HEK293 (cell line): Measurements from ENCODE around the gene RRN3.
"Not testable (repeated sequence)": the region's sequence is repeated elsewhere in the genome, so short reads cannot be mapped to it uniquely, and the experiment has no call there.

Source experiments
- CTCF ChIA-PET: fragments of 350-600 bp; formaldehyde crosslinking; extraction: SDS; loops from one replicate; lab custom pipeline; 2021; ENCODE audit warnings: antibody characterized with exemption; lab: Yijun Ruan, JAX
- POLR2A ChIA-PET: fragments of 300-600 bp; formaldehyde crosslinking; extraction: SDS; loops from one replicate; lab custom pipeline; 2020; ENCODE audit warnings: antibody characterized with exemption, inconsistent platforms; lab: Yijun Ruan, JAX
- H3K27ac ChIP-seq: fragments of 200-500 bp; sonication (Bioruptor generic); 2 replicates; pipeline ENCODE4 v1.5.1; 2014; ENCODE audit warnings: low read depth, low read length, control low read depth, inconsistent platforms; ENCODE audit errors: extremely low read depth
- H3K36me3 ChIP-seq, 2 experiments: fragments of 200-500 bp in 1 of 2; sonication (Bioruptor generic) in 1 of 2; 1 replicate in 1 of 2; 2 replicates in 1 of 2; pipeline ENCODE4 v1.5.1; 2014 to 2017; ENCODE audit warnings: inconsistent platforms in 2 of 2, low read length in 2 of 2; ENCODE audit not compliant: control insufficient read depth in 2 of 2, insufficient read depth in 1 of 2
- H3K4me1 ChIP-seq: fragments of 200-500 bp; sonication (Bioruptor generic); 2 replicates; pipeline ENCODE4 v1.5.1; 2014; ENCODE audit warnings: mild to moderate bottlenecking, low read length, inconsistent platforms; ENCODE audit not compliant: control insufficient read depth, insufficient read depth
- H3K4me3 ChIP-seq: 2 replicates; pipeline ENCODE4 v1.5.1; 2011; ENCODE audit warnings: low read depth, mild to moderate bottlenecking, control low read depth, low read length, moderate library complexity
- H3K9me3 ChIP-seq: fragments of 200-500 bp; sonication (Bioruptor generic); 2 replicates; pipeline ENCODE4 v1.5.1; 2014; ENCODE audit warnings: low read depth, low read length, inconsistent platforms; ENCODE audit not compliant: control insufficient read depth, insufficient read depth
- IKZF3 ChIP-seq: fragments of 450-650 bp; IDR thresholded peaks from 2 replicates; pipeline ENCODE4 v1.5.0; 2018; ENCODE audit warnings: missing biosample characterization, mild to moderate bottlenecking, missing genetic modification characterization, moderate library complexity
- KLF7 ChIP-seq: fragments of 450-650 bp; formaldehyde crosslinking; IDR thresholded peaks from 2 replicates; pipeline ENCODE4 v1.5.1; 2016; ENCODE audit warnings: missing biosample characterization, missing genetic modification characterization, borderline replicate concordance
- ZBTB48 ChIP-seq: fragments of 450-650 bp; formaldehyde crosslinking; IDR thresholded peaks from 2 replicates; pipeline ENCODE4 v1.5.1; 2016; ENCODE audit warnings: missing biosample characterization, missing genetic modification characterization
- ZNF132 ChIP-seq: fragments of 450-650 bp; formaldehyde crosslinking; IDR thresholded peaks from 2 replicates; pipeline ENCODE4 v1.5.1; 2017; ENCODE audit warnings: missing biosample characterization, missing genetic modification characterization, borderline replicate concordance
- ZNF133 ChIP-seq: fragments of 450-650 bp; formaldehyde crosslinking; IDR thresholded peaks from 2 replicates; pipeline ENCODE4 v1.5.1; 2016; ENCODE audit warnings: missing biosample characterization, missing genetic modification characterization
- ZNF146 ChIP-seq: fragments of 450-650 bp; formaldehyde crosslinking; IDR thresholded peaks from 2 replicates; pipeline ENCODE4 v1.5.1; 2016; ENCODE audit warnings: missing biosample characterization, missing genetic modification characterization
- ZNF157 ChIP-seq: fragments of 450-650 bp; formaldehyde crosslinking; IDR thresholded peaks from 2 replicates; pipeline ENCODE4 v1.5.1; 2016; ENCODE audit warnings: missing biosample characterization, missing genetic modification characterization
- ZNF366 ChIP-seq: fragments of 450-650 bp; formaldehyde crosslinking; conservative IDR thresholded peaks from 2 replicates; pipeline ENCODE4 v1.5.1; 2016; ENCODE audit warnings: missing biosample characterization, missing genetic modification characterization
- TF ChIP-seq, protein P1 (sequence below): fragments of 450-650 bp; formaldehyde crosslinking; IDR thresholded peaks from 2 replicates; pipeline ENCODE4 v1.5.1; 2016; ENCODE audit warnings: missing biosample characterization, missing genetic modification characterization
- TF ChIP-seq, protein P2 (sequence below): sonication (generic); formaldehyde crosslinking; IDR thresholded peaks from 2 replicates; pipeline ENCODE4 v1.8.1; 2022; ENCODE audit warnings: mild to moderate bottlenecking, moderate library complexity, missing genetic modification reagents
- TF ChIP-seq, protein P3 (sequence below): IDR thresholded peaks from 2 replicates; pipeline ENCODE4 v1.6.1; 2011; ENCODE audit warnings: mild to moderate bottlenecking, low read depth, low read length, borderline replicate concordance

RRN3 gene

DNA sequence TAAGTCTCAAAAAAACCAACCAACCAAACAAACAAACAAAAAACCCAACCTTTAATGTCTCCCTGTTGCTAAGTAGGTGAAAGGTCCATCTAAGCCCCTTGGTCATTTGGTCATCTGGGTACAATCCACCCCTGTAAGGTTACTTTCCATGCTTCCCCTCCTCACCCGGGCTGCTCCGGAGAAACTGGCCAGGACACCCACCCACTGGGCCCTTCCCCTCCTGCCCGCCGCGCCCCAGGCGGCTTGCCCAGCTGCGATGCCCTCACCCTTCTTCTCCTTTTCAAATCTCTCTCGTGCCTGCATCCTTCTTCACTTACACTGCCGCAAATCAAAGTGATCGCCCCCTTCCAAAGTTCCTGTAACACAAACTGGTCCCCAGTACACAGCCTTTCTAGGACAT, 40.2 kb downstream of the RRN3 start:
- H3K9me3 ChIP-seq = no peaks in the 10 kb centered on the region
- CTCF ChIA-PET = no interaction called here
- H3K4me1 ChIP-seq = no peaks in the 10 kb centered on the region
- POLR2A ChIA-PET = no interaction called here
- TF ChIP-seq ZNF133 (tag by site-specific recombination) = no peak
- no peak for TF ChIP-seq KLF7 (tag by site-specific recombination)
- 0 out of 2 replicates have a peak, but pooled peaks have one; percentile 4 for TF ChIP-seq ZNF146 (tag by site-specific recombination)
- TF ChIP-seq, all 188 proteins: peak for 1
- no peak overlapping the region for H3K27ac ChIP-seq
- peaks cover 3 to 4% of the 10 kb centered on the region in 2 experiments; a peak in 2 of 3 replicates for H3K36me3 ChIP-seq
- H3K4me3 ChIP-seq = no peak overlapping the region

DNA sequence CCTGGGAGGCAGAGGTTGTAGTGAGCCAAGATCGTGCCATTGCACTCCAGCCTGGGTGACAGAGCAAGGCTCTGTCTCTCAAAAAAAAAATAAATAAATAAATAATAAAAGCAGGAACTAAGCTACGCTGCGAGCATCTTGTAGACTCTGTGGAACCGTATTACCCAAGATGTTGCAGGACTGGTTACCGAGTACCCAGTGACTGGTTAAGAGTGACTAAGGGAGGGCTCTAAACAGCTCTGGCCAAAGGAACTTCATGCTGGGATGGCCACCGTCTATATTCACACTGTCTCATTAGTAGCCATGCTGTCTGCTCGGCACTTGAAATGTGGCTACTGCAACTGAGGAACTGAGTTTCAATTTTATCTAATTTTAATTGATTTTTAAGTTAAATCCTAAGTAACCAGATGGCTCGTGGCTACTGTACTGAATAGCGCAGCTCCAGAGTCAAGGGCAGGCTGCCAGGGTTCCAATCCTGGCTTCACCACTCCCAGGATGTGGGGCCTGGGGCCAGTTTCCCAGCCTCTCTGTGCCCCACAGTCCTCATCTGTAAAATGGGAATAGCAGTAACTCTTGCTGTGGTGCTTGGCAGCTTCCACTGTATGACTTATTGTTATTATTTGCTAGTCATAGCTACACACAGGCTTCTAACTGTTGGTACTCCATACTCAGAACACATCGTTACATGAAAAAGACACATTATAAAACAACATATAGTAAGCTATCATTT, 41.2 kb downstream of the RRN3 start:
- H3K27ac ChIP-seq = no peak overlapping the region
- TF ChIP-seq IKZF3 (tag by site-specific recombination) (no peak), ZNF157 (no peak)
- TF ChIP-seq, protein P1, sequence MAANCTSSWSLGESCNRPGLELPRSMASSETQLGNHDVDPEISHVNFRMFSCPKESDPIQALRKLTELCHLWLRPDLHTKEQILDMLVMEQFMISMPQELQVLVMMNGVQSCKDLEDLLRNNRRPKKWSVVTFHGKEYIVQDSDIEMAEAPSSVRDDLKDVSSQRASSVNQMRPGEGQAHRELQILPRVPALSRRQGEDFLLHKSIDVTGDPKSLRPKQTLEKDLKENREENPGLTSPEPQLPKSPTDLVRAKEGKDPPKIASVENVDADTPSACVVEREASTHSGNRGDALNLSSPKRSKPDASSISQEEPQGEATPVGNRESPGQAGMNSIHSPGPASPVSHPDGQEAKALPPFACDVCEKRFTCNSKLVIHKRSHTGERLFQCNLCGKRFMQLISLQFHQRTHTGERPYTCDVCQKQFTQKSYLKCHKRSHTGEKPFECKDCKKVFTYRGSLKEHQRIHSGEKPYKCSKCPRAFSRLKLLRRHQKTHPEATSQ (tag by site-specific recombination) = no peak
- TF ChIP-seq, protein P2, sequence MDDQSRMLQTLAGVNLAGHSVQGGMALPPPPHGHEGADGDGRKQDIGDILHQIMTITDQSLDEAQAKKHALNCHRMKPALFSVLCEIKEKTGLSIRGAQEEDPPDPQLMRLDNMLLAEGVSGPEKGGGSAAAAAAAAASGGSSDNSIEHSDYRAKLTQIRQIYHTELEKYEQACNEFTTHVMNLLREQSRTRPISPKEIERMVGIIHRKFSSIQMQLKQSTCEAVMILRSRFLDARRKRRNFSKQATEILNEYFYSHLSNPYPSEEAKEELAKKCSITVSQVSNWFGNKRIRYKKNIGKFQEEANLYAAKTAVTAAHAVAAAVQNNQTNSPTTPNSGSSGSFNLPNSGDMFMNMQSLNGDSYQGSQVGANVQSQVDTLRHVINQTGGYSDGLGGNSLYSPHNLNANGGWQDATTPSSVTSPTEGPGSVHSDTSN (CRISPR knock-in tag) = no peak
- TF ChIP-seq, all 188 proteins: peak for 0
- ChIA-PET POLR2A (no interaction called here), CTCF (no interaction called here)
- no peaks in the 10 kb centered on the region for H3K9me3 ChIP-seq
- no peak overlapping the region for H3K4me3 ChIP-seq
- H3K36me3 ChIP-seq = no peaks in the 10 kb centered on the region
- H3K4me1 ChIP-seq = no peaks in the 10 kb centered on the region

DNA sequence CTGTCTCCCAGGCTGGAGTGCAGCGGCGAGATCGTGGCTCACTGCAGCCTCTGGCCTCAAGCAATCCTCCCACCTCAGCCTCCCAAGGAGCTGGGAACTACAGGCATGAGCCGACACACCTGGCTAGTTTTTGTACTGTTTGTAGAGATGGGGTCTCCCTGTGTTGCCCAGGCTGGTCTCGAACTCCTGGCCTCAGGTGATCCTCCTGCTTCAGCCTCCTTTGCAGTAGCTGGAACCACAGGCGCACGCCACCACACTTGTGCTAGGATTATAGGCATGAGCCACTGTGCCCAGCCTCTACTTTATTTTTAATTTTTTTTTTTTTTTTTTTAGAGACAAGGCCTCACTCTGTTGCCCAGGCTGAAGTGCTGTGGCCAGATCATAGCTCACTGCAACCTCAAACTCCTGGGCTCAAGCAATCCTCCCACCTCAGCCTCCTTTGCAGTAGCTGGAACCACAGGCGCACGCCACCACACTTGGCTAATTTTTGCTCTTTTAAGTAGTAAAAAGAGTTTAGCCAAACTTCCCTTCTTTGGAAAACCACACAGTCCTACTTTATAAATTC, 42.6 kb downstream of the RRN3 start:
- H3K4me3 ChIP-seq = no peak overlapping the region
- H3K4me1 ChIP-seq = no peaks in the 10 kb centered on the region
- TF ChIP-seq ZNF366 (tag by site-specific recombination) = no peak
- TF ChIP-seq ZBTB48 (tag by site-specific recombination) = no peak
- TF ChIP-seq, protein P3, sequence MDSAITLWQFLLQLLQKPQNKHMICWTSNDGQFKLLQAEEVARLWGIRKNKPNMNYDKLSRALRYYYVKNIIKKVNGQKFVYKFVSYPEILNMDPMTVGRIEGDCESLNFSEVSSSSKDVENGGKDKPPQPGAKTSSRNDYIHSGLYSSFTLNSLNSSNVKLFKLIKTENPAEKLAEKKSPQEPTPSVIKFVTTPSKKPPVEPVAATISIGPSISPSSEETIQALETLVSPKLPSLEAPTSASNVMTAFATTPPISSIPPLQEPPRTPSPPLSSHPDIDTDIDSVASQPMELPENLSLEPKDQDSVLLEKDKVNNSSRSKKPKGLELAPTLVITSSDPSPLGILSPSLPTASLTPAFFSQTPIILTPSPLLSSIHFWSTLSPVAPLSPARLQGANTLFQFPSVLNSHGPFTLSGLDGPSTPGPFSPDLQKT = no peak
- no peak for TF ChIP-seq ZNF132
- no peaks in the 10 kb centered on the region for H3K9me3 ChIP-seq
- ChIA-PET CTCF (interaction anchor here (0.6 kb wide), 1 partner anchor 638 kb away, joined by 3 read pairs; no protein-coding TSS in a partner anchor), POLR2A (no interaction called here)
- no peak overlapping the region for H3K27ac ChIP-seq
- peaks cover 0 to 13% of the 10 kb centered on the region in 2 experiments; a peak in 2 of 3 replicates for H3K36me3 ChIP-seq

DNA sequence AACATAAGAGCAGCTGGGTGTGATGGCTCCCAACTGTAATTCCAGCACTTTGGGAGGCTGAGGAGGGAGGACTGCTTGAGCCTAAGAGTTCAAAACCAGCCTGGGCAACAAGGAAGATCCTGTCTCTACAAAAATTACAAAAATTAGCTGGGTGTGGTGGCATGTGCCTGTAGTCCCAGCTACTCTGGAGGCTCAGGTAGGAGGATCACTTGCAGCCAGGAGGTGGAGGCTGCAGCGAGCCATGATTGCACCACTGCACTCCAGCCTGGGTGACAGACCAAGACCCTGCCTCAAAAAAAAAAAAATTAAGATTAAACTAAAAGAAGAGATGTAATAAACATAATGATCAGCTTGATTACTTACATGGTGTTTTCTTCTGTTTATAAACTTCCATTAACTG, 43.6 kb downstream of the RRN3 start:
- H3K9me3 ChIP-seq, H3K4me3 ChIP-seq, H3K27ac ChIP-seq, H3K4me1 ChIP-seq, POLR2A ChIA-PET: not testable (repeated sequence)
- CTCF ChIA-PET = interaction anchor here (0.6 to 0.9 kb wide), 2 partner anchors 10 to 18 kb away, joined by 3 to 4 read pairs; no protein-coding TSS in a partner anchor
- peaks cover 0 to 23% of the 10 kb centered on the region in 2 experiments; a peak in 2 of 3 replicates for H3K36me3 ChIP-seq
